Mucosa of descending colon (tissue), 3 donors: ENCODE measurements around the gene SNAP91. TPM values are rescaled to one million over a fixed set of nuclear protein-coding genes. Genes with fewer than 3 reads are reported as not detected.

Experiments used
- ATAC-seq: fragments of 200-7000 bp; cut with Tn5 transposase; one replicate; pipeline ENCODE4 v1.9.1; 2020; ENCODE audit warnings: mild to moderate bottlenecking, moderate library complexity
- DNase-seq, 3 donors: peaks; one replicate each; pipeline ENCODE4 v3.0.0-alpha.2; 2020
- H3K36me3 ChIP-seq: fragments of 200-600 bp; one replicate; pipeline ENCODE4 v1.8.0; 2021; ENCODE audit warnings: low read depth, mild to moderate bottlenecking
- H3K4me1 ChIP-seq: fragments of 200-600 bp; one replicate; pipeline ENCODE4 v1.8.0; 2021; ENCODE audit warnings: low read depth, mild to moderate bottlenecking
- H3K4me3 ChIP-seq: fragments of 200-600 bp; one replicate; pipeline ENCODE4 v1.8.0; 2021; ENCODE audit warnings: mild to moderate bottlenecking
- H3K9me3 ChIP-seq: fragments of 200-600 bp; one replicate; pipeline ENCODE4 v1.8.0; 2021; ENCODE audit warnings: mild to moderate bottlenecking
- intact Hi-C, 2 donors: fragments of 100-400 bp; cut with DNase I in 1 of 2; cut with micrococcal nuclease in 1 of 2; formaldehyde crosslinking; loops; one replicate each; pipeline versions ENCODE4 v1.11.0 to v1.11.1; 2022; cut with DNase I, micrococcal nuclease
- total RNA-seq, 3 donors: library from RNA; stranded (reverse); fragmentation: NEBNext Ultra II Directional in 2 of 3; extraction: Animal tissue kit (Norgen Biotek cat#: 25700) in 2 of 3; gene quantifications; one replicate each; pipeline versions ENCODE4 v1.2.1 to v1.2.4, GENCODE V29; 2021 to 2023
- TF ChIP-seq, protein P1 (sequence below): fragments of 200-600 bp; IDR thresholded peaks from one replicate; pipeline ENCODE4 v1.8.0; 2022; ENCODE audit warnings: antibody characterized with exemption, mild to moderate bottlenecking
- donor health status: DM: no; HTN: no; CAD: no; lungs with moderate emphysema.
- donor health status: DM: no; HTN: no; CAD: no.
- donor health status: DM: no; HTN: yes; CAD: no.

Gene SNAP91
- total RNA-seq, 3 donors from 2014 or later: 0.29 to 3.5 (median 0.49) TPM

DNA sequence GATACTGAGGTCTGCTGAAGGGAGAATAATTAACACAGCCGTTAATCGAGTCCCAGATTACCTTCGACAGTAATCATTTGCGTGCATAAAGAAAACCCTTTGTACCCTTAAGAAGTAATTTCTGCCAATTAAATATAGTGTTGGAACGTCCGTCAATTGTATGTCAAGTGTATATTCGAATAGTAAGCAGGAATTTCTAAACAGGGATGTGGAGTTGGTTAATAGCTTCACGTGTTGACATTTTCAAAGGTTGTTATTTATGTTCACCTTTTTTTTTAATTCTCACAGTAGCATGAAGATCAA lies 798 bp upstream of the SNAP91 start:
- intact Hi-C loops: no loop called here
- H3K4me1 ChIP-seq: peaks cover 3% of the 10 kb centered on the region
- no peak for ATAC-seq
- TF ChIP-seq, protein P1, sequence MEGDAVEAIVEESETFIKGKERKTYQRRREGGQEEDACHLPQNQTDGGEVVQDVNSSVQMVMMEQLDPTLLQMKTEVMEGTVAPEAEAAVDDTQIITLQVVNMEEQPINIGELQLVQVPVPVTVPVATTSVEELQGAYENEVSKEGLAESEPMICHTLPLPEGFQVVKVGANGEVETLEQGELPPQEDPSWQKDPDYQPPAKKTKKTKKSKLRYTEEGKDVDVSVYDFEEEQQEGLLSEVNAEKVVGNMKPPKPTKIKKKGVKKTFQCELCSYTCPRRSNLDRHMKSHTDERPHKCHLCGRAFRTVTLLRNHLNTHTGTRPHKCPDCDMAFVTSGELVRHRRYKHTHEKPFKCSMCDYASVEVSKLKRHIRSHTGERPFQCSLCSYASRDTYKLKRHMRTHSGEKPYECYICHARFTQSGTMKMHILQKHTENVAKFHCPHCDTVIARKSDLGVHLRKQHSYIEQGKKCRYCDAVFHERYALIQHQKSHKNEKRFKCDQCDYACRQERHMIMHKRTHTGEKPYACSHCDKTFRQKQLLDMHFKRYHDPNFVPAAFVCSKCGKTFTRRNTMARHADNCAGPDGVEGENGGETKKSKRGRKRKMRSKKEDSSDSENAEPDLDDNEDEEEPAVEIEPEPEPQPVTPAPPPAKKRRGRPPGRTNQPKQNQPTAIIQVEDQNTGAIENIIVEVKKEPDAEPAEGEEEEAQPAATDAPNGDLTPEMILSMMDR: no peak
- H3K36me3 ChIP-seq: no peaks in the 10 kb centered on the region
- DNase-seq: no peak
- no peaks in the 10 kb centered on the region for H3K9me3 ChIP-seq
- H3K4me3 ChIP-seq: no peak overlapping the region

DNA sequence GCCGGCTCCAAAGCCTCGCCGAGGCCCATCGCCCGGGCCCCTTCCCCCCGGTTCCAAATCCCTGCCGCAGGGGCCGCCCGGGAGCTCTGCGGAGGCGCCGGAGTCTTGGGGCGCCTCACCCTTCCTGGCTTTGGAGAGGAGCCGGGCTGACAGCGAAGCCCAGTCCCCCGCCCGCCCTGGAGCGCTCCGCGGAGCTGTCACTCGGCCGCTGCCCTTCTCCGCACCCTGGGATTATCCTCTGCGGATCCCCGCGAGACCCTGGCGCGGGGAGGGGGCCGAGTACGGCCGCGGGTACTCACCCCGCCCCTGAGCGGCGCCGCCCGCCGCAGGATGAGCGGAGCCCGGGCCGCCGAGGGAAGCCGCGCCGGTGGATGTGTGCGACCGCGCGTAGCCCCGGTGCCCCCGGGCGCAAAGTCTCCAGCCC lies 343 bp downstream of the SNAP91 start:
- ATAC-seq: peak; percentile 25
- H3K9me3 ChIP-seq: no peaks in the 10 kb centered on the region
- peaks cover 3% of the 10 kb centered on the region for H3K4me1 ChIP-seq
- DNase-seq: peak in 1 of 3 donors; percentile 20
- TF ChIP-seq, protein P1: no peak
- no peaks in the 10 kb centered on the region for H3K36me3 ChIP-seq
- intact Hi-C loops: no loop called here
- no peak overlapping the region for H3K4me3 ChIP-seq

DNA sequence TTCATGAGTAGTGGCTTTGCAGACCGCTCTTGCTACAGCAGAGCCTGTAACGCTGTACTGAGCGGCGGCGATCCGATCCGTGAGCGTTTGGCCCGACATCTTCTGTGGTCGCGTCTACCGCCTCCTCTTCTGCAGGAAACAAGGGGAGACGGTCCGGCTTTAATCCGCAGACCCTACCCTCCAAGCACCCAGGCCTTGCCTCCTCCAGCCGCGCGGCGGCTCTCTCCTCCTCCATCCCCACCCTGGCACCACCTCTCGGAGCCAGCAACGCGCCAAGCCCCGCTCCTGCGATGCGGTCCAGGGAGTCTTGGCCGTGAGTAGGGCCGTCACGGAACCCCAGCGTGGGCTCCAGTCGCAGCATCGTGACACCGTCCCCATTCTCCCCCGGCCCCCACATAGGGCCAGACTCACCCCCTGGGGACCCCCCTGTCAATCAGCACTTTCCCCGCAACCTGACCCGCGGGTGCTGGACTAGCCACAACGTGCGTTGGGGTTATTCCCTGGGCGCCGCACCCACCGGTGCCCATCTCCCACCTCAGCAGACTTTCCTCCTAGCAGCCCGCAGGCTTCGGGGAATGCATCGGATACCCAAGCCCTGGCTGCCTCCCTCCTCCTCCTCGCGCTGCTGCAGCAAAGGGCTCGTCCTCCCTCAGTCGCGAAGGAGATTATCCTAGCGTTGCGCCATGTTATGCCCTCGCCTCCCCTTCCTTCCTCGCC lies 914 bp downstream of the SNAP91 start:
- Histone ChIP-seq H3K4me1 (peaks cover 3% of the 10 kb centered on the region), H3K36me3 (no peaks in the 10 kb centered on the region), H3K9me3 (no peaks in the 10 kb centered on the region), H3K4me3 (no peak overlapping the region)
- no peak for ATAC-seq
- DNase-seq: peak in 1 of 3 donors; percentile 48
- TF ChIP-seq, protein P1: no peak
- intact Hi-C loops: no loop called here

DNA sequence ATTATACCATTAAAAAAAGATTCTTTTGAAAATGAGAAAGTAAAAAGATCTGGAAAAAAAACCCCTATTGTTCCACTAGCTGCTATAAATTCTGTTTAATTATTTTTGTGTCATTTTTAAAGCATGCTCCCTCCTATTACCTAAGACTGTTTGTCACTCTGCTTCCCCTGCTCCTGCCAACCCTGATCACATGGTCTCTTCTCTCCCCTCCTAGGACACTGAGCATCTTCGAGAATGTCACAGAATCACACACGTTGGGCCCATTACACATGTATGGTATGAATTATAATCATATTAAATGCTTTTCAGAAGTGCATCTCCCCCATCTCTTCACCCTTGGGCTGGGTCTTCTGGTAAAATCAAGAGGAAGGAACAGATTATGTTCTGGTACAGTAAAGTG lies 6.2 kb downstream of the SNAP91 start:
- ATAC-seq: no peak
- H3K4me3 ChIP-seq: no peak overlapping the region

DNA sequence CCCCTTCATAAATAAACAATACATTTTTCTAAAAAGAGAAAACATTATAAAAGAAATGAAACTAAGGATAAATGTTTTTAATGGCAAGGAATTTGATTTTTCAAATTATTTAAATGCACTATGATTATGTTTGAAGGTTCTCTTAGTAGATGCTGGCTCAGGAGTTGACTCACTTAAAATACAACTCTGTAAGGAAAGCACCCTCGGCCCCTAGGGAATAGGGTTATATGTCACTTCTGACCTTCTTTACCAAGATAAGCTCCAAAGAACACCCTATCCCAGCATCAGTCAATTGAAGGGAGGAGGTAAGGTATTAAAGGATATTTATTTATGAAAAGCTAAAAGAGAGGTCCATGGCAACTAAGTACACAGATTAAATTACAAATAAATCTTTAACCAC lies 6.8 kb downstream of the SNAP91 start:
- ATAC-seq (no peak), DNase-seq (no peak)
- no peaks in the 10 kb centered on the region for H3K4me1 ChIP-seq
- H3K9me3 ChIP-seq: no peaks in the 10 kb centered on the region
- no peak overlapping the region for H3K4me3 ChIP-seq
- no peaks in the 10 kb centered on the region for H3K36me3 ChIP-seq
- intact Hi-C loops: no loop called here
- TF ChIP-seq, protein P1: no peak

More for the DNA sequence above, 6.2 kb downstream of the SNAP91 start:
- Histone ChIP-seq H3K9me3 (no peaks in the 10 kb centered on the region), H3K4me1 (no peaks in the 10 kb centered on the region), H3K36me3 (no peaks in the 10 kb centered on the region)
- intact Hi-C loops: no loop called here
- DNase-seq: no peak
- TF ChIP-seq, protein P1: no peak

DNA sequence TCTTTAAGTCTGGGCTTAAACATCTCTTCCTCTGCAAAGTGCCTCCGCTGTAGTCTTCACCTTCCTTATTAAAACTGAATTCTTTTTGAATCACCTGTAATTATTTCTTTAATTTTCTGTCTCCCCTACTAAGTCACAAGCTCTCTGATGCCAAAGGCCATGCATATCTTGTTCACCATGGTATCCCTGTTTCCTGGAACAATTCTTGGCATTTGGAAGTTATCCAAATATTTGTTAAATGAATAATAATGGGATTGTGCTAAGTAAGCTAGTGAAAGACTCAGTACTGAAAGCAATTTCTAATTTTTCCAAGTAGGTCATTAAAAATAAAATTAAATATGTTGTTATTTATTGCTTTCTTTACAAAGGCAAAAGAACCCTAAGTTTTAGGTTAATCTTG lies 12.2 kb downstream of the SNAP91 start:
- no peaks in the 10 kb centered on the region for H3K9me3 ChIP-seq
- ATAC-seq (no peak), DNase-seq (no peak)
- H3K4me3 ChIP-seq: no peak overlapping the region
- no peaks in the 10 kb centered on the region for H3K36me3 ChIP-seq
- TF ChIP-seq, protein P1: no peak
- H3K4me1 ChIP-seq: no peaks in the 10 kb centered on the region
- intact Hi-C loops: no loop called here
